H1 (cell line): ENCODE data around the gene FKBP10. TPM values are rescaled to one million over a fixed set of nuclear protein-coding genes. Genes with fewer than 3 reads are reported as not detected.

Experiments
- CTCF ChIA-PET: fragments of 300-600 bp; sonication (Branson Sonifier 250); formaldehyde crosslinking; loops from one replicate; lab custom pipeline; 2021; ENCODE audit not compliant: partially characterized antibody; lab: Charles Lee
- POLR2A ChIA-PET: fragments of 300-600 bp; sonication (Branson Sonifier 250); formaldehyde crosslinking; loops from one replicate; lab custom pipeline; 2021; ENCODE audit warnings: inconsistent platforms; ENCODE audit not compliant: partially characterized antibody; lab: Charles Lee
- DNase-seq, 2 experiments: peaks; one replicate each; pipeline versions ENCODE4 v3.0.0 to v3.0.0-alpha.2; 2010 to 2022; ENCODE audit warnings: low spot score in 2 of 2, low read depth in 1 of 2, mixed read lengths in 1 of 2
- FAIRE-seq: peaks from 2 replicates; lab custom pipeline; 2011; peaks lifted over from hg19 to GRCh38; lab: Jason Lieb, UNC
- H2AFZ ChIP-seq: 2 replicates; pipeline ENCODE4 v1.8.1; 2012; ENCODE audit warnings: low read length, inconsistent platforms
- H2AK5ac ChIP-seq: 2 replicates; pipeline ENCODE4 v1.6.1; 2013; ENCODE audit warnings: low read depth, low read length
- H2BK120ac ChIP-seq: replicated peaks from 2 replicates; pipeline ENCODE3; 2013; ENCODE audit warnings: low read depth, low read length, inconsistent platforms
- H2BK12ac ChIP-seq: 2 replicates; pipeline ENCODE4 v1.6.1; 2013; ENCODE audit warnings: low read depth, low read length
- H2BK15ac ChIP-seq: 2 replicates; pipeline ENCODE4 v1.6.1; 2013; ENCODE audit warnings: low read length
- H2BK20ac ChIP-seq: 2 replicates; pipeline ENCODE4 v1.6.1; 2013; ENCODE audit warnings: low read length
- H2BK5ac ChIP-seq: 2 replicates; pipeline ENCODE4 v1.6.1; 2013; ENCODE audit warnings: low read depth, low read length
- H3K14ac ChIP-seq: 2 replicates; pipeline ENCODE4 v1.6.1; 2013; ENCODE audit warnings: inconsistent platforms; ENCODE audit not compliant: insufficient read length
- H3K18ac ChIP-seq: 2 replicates; pipeline ENCODE4 v1.6.1; 2013; ENCODE audit warnings: low read length; ENCODE audit errors: extremely low read depth
- H3K23ac ChIP-seq: 2 replicates; pipeline ENCODE4 v1.6.1; 2013; ENCODE audit warnings: inconsistent platforms; ENCODE audit not compliant: insufficient read length
- H3K23me2 ChIP-seq: 2 replicates; pipeline ENCODE4 v1.6.1; 2013; ENCODE audit warnings: low read depth, low read length
- H3K27ac ChIP-seq: 2 replicates; pipeline ENCODE4 v1.6.1; 2011; ENCODE audit warnings: low read depth, low read length, inconsistent platforms
- H3K27me3 ChIP-seq, 4 experiments: replicated peaks in 1 of 4; 1 replicate in 1 of 4; 2 replicates in 3 of 4; pipeline versions ENCODE4 v1.6.1 to v1.8.1; 2011 to 2013; ENCODE audit warnings: low read length in 3 of 4, mild to moderate bottlenecking in 3 of 4, inconsistent platforms in 2 of 4, mixed read lengths in 2 of 4, moderate library complexity in 1 of 4; ENCODE audit not compliant: control insufficient read depth in 3 of 4, insufficient read depth in 3 of 4; ENCODE audit errors: extremely low read depth in 1 of 4
- H3K36me3 ChIP-seq, 4 experiments: 2 replicates each; pipeline versions ENCODE4 v1.6.1 to v1.8.1; 2011 to 2013; ENCODE audit warnings: mild to moderate bottlenecking in 4 of 4, low read length in 3 of 4, moderate library complexity in 2 of 4, control low read depth in 1 of 4, inconsistent platforms in 1 of 4; ENCODE audit not compliant: insufficient read depth in 4 of 4, control insufficient read depth in 2 of 4
- H3K4ac ChIP-seq: replicated peaks from 2 replicates; pipeline ENCODE3; 2013; ENCODE audit warnings: low read length, low read depth, mixed read lengths, inconsistent platforms; ENCODE audit not compliant: insufficient read length
- H3K4me1 ChIP-seq, 4 experiments: replicated peaks in 1 of 4; 1 replicate in 1 of 4; 2 replicates in 3 of 4; pipeline versions ENCODE4 v1.6.1 to v1.8.1; 2011 to 2013; ENCODE audit warnings: low read length in 3 of 4, inconsistent platforms in 2 of 4, mixed read lengths in 1 of 4; ENCODE audit not compliant: insufficient read depth in 4 of 4, control insufficient read depth in 3 of 4
- H3K4me2 ChIP-seq, 2 experiments: 2 replicates each; pipeline versions ENCODE4 v1.6.1 to v1.8.1; 2011 to 2013; ENCODE audit warnings: low read depth in 2 of 2, low read length in 2 of 2, control low read depth in 1 of 2, inconsistent platforms in 1 of 2, mild to moderate bottlenecking in 1 of 2; ENCODE audit not compliant: insufficient read depth in 1 of 2
- H3K4me3 ChIP-seq, 4 experiments: fragments of 200-600, 300-600 bp in 1 of 4; sonication (generic), shearing (Covaris generic), sonication (Bioruptor Twin) in 1 of 4; 2 replicates each; pipeline versions ENCODE4 v1.5.1 to v1.8.1; 2011 to 2016; ENCODE audit warnings: low read length in 4 of 4, low read depth in 3 of 4, control low read depth in 2 of 4, inconsistent platforms in 2 of 4, mild to moderate bottlenecking in 2 of 4, mixed read lengths in 1 of 4, moderate library complexity in 1 of 4; ENCODE audit not compliant: insufficient read depth in 2 of 4; ENCODE audit errors: extremely low read depth in 1 of 4
- H3K56ac ChIP-seq: replicated peaks from 2 replicates; pipeline ENCODE3; 2013; ENCODE audit warnings: low read depth, mild to moderate bottlenecking, mixed read lengths, low read length, inconsistent platforms; ENCODE audit not compliant: insufficient read length
- H3K79me1 ChIP-seq: 2 replicates; pipeline ENCODE4 v1.6.1; 2013; ENCODE audit warnings: low read depth, low read length, control low read depth
- H3K79me2 ChIP-seq, 2 experiments: 2 replicates each; pipeline versions ENCODE4 v1.6.1 to v1.8.1; 2012 to 2013; ENCODE audit warnings: low read length in 2 of 2, mild to moderate bottlenecking in 2 of 2, inconsistent platforms in 1 of 2; ENCODE audit not compliant: insufficient read depth in 2 of 2, control insufficient read depth in 1 of 2
- H3K9ac ChIP-seq, 4 experiments: replicated peaks in 1 of 4; 1 replicate in 1 of 4; 2 replicates in 3 of 4; pipeline versions ENCODE4 v1.6.1 to v1.8.1; 2011 to 2013; ENCODE audit warnings: low read depth in 3 of 4, low read length in 3 of 4, control low read depth in 2 of 4, mild to moderate bottlenecking in 2 of 4, moderate library complexity in 2 of 4, inconsistent platforms in 1 of 4; ENCODE audit errors: extremely low read depth in 1 of 4
- H3K9me3 ChIP-seq, 2 experiments: 2 replicates each; pipeline versions ENCODE4 v1.6.1 to v1.8.1; 2012 to 2013; ENCODE audit warnings: mild to moderate bottlenecking in 2 of 2, moderate library complexity in 2 of 2, control low read depth in 1 of 2, inconsistent platforms in 1 of 2, low read depth in 1 of 2, low read length in 1 of 2, mixed read lengths in 1 of 2; ENCODE audit not compliant: insufficient read depth in 2 of 2
- H4K20me1 ChIP-seq, 2 experiments: replicated peaks in 1 of 2; 2 replicates each; pipeline versions ENCODE3 to v1.8.1; 2011 to 2013; ENCODE audit warnings: inconsistent platforms in 2 of 2, low read length in 2 of 2, mild to moderate bottlenecking in 1 of 2; ENCODE audit not compliant: insufficient read depth in 2 of 2, control insufficient read depth in 1 of 2
- H4K5ac ChIP-seq: 2 replicates; pipeline ENCODE4 v1.6.1; 2013; ENCODE audit warnings: low read length, low read depth, mixed read lengths, inconsistent platforms; ENCODE audit not compliant: insufficient read length
- H4K8ac ChIP-seq: 2 replicates; pipeline ENCODE4 v1.8.0; 2013; ENCODE audit warnings: mild to moderate bottlenecking, moderate library complexity, low read length, inconsistent platforms; ENCODE audit not compliant: insufficient read depth; ENCODE audit errors: extremely low read depth
- H4K91ac ChIP-seq: replicated peaks from 2 replicates; pipeline ENCODE3; 2013; ENCODE audit warnings: low read length, mixed read lengths, inconsistent platforms; ENCODE audit not compliant: insufficient read length
- ASH2L ChIP-seq: fragments of 200-600, 300-600 bp; sonication (generic); IDR thresholded peaks from one replicate; pipeline ENCODE4 v1.7.1; 2017; ENCODE audit warnings: low read length
- GABPA ChIP-seq: IDR thresholded peaks from 2 replicates; pipeline ENCODE4 v1.6.1; 2011; ENCODE audit warnings: mild to moderate bottlenecking, low read length, moderate library complexity, borderline replicate concordance; ENCODE audit not compliant: insufficient read depth
- SIN3A ChIP-seq, 2 experiments: IDR thresholded peaks in 1 of 2; conservative IDR thresholded peaks in 1 of 2; 2 replicates each; pipeline ENCODE4 v1.6.1; 2011 to 2012; ENCODE audit warnings: low read length in 2 of 2, improper control_type of control experiment in 1 of 2, low read depth in 1 of 2, mild to moderate bottlenecking in 1 of 2
- WGBS, 2 experiments: shearing (Covaris generic) in 1 of 2; methylation state at CpG; one replicate each; pipeline versions ENCODE4 v1.1.6 to v1.1.7; 2013 to 2015; ENCODE audit warnings: low lambda C conversion rate in 2 of 2, mixed read lengths in 2 of 2, inconsistent platforms in 1 of 2, low coverage in 1 of 2, missing lambda C conversion rate in 1 of 2; ENCODE audit not compliant: insufficient replicate concordance in 2 of 2, insufficient coverage in 1 of 2, insufficient read length in 1 of 2; ENCODE audit errors: extremely low coverage in 1 of 2, missing lambda C conversion rate in 1 of 2; 5-methylcytosine and 5-hydroxymethylcytosine counted together
- polyA plus RNA-seq, 7 experiments: library from polyadenylated mRNA; depleted of rRNA in 3 of 7; stranded (reverse) in 5 of 7; unstranded in 2 of 7; fragments of >200 nt in 5 of 7; fragments of 200-250 nt in 2 of 7; gene quantifications; 1 replicate in 5 of 7; 2 replicates in 1 of 7; 4 replicates in 1 of 7; pipeline versions ENCODE4 v1.2.1 to v1.2.3, GENCODE V29; 2011 to 2013; ENCODE audit warnings: missing spikeins in 2 of 7, mixed read lengths in 2 of 7
- total RNA-seq: library from RNA; stranded (reverse); fragmentation: NEBNext Ultra II Directional; extraction: Animal tissue kit (Norgen Biotek cat#: 25700); gene quantifications from 2 replicates; pipeline ENCODE4 v1.2.1, GENCODE V29; 2021

The FKBP10 gene
- total and polyA plus RNA-seq, 2 of the 8 experiments (the other 6 are each of a cell fraction or from before 2014, with no cell fraction given) = 173 to 283 TPM

DNA sequence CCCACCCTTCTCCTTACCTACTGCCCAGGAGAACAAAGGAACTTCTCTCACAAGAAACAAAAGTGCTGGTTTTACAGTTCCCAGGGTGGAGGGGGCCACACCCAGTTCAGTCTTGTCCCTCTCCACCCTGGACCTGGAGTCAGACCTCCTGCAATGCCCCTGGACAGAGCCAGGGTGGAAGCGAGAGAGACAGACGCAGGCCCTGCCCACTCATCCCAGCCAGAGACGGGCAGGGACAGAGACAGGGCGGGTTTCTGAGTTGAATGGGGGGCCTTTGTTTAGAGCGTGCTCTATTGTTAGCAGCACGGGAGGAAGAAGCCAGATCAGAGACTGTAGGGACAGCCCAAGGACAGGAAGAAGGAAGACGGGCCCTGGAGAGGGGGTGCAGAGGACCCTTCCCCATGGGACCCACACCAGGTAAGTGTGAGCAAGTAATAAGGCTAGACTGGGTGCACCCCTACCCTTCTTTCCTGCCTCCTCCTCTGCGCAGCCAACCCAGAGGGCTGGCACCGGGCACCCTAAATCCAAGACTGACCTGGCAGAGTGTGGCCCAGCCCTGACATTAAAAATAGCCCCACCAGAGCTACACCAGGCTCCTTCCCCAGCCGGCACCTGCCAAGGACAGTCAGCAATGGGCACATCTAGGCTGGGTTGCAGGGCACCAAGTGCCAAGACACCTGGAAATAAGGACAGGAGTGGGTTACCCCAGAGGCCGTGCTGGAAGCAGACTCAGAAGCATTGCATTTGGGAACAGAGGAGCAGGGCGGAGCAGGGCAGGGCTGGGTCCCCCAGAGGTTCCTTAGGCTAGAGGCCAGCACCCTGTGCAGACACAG, 37.2 kb upstream of the FKBP10 start:
- Histone ChIP-seq H3K4me1 (peaks cover 0 to 51% (median 34%) of the 10 kb centered on the region in 4 experiments; a peak in 6 of 7 replicates), H4K91ac (peak overlapping the region; percentile 50)

More for the DNA sequence above, 37.2 kb upstream of the FKBP10 start:
- 0 out of 8 replicates have a peak overlapping the region, but pooled peaks of 1 of the 4 experiments have one; percentile 4 for H3K4me3 ChIP-seq
- H4K5ac ChIP-seq = peak overlapping the region; percentile 18
- H2AK5ac ChIP-seq = peak overlapping the region; percentile 75; the same call in 1 of the 2 replicates
- peak overlapping the region; percentile 67 for H2BK120ac ChIP-seq
- H3K36me3 ChIP-seq = peaks cover 2 to 7% (median 4%) of the 10 kb centered on the region in 4 experiments; a peak in 3 of 8 replicates
- H3K23ac ChIP-seq = no peak overlapping the region
- H2AFZ ChIP-seq = no peak overlapping the region
- H3K4ac ChIP-seq = no peak overlapping the region
- 57% methylated on average over 12 of the region's 12 CpGs; no CpG with 5 or more reads in 1 of the 2 experiments for WGBS, 2 experiments
- peak overlapping the region; percentile 92 for H2BK20ac ChIP-seq
- peak overlapping the region; percentile 22 to 42; a peak in 3 of 4 replicates for H3K4me2 ChIP-seq
- H3K27ac ChIP-seq = peak overlapping the region; percentile 16; the same call in 1 of the 2 replicates
- no peak for FAIRE-seq
- H2BK12ac ChIP-seq = peak overlapping the region; percentile 88; the same call in 1 of the 2 replicates
- peaks cover 0 to 46% of the 10 kb centered on the region in 2 experiments; a peak in 2 of 4 replicates for H3K79me2 ChIP-seq
- H3K14ac ChIP-seq = no peak overlapping the region
- H4K20me1 ChIP-seq = peaks cover 6 to 20% of the 10 kb centered on the region in 2 experiments
- POLR2A ChIA-PET = interaction anchor here (0.8 to 7.5 kb wide), 8 partner anchors 10 to 42 kb away, joined by 3 to 83 read pairs (median 4); partner anchors contain the start of gene JUP
- H3K23me2 ChIP-seq = no peaks in the 10 kb centered on the region; the same call in 1 of the 2 replicates
- peak; percentile 23; the same call in 1 of the 2 replicates for TF ChIP-seq GABPA
- TF ChIP-seq SIN3A (conservative IDR thresholded peaks at IDR 0.05 in 1 of 2, IDR thresholded peaks at IDR 0.05 in 1 of 2; ENCODE audit: low read depth in 1 of 2, low read length in 2 of 2) = 0 out of 4 replicates have a peak, but pooled peaks of 1 of the 2 experiments have one; percentile 24
- no peak for TF ChIP-seq ASH2L
- TF ChIP-seq, all 59 proteins: peak for 2
- peak overlapping the region; percentile 88 for H2BK15ac ChIP-seq
- H3K18ac ChIP-seq = peak overlapping the region; percentile 75; the same call in 1 of the 2 replicates
- no peaks in the 10 kb centered on the region for H3K27me3 ChIP-seq
- peak in 1 of 2 experiments; percentile 58 for DNase-seq
- no peak overlapping the region for H4K8ac ChIP-seq
- H3K56ac ChIP-seq = no peak overlapping the region
- peak overlapping the region; percentile 68 for H2BK5ac ChIP-seq
- H3K9me3 ChIP-seq = no peaks in the 10 kb centered on the region
- H3K79me1 ChIP-seq = peaks cover 19% of the 10 kb centered on the region
- H3K9ac ChIP-seq = peak overlapping the region in 2 of 4 experiments; percentile 13 to 44; a peak in 2 of 7 replicates
- CTCF ChIA-PET = interaction anchor here (0.6 to 4.4 kb wide), 9 partner anchors 9 to 38 kb away, joined by 3 to 28 read pairs (median 8); partner anchors contain the start of genes JUP and P3H4
